Upper lobe of left lung (tissue), 6 donors: Measurements from ENCODE around the gene FH. TPM values are rescaled to one million over a fixed set of nuclear protein-coding genes. Genes with fewer than 3 reads are reported as not detected.

ENCODE experiments used
- ATAC-seq, 2 donors: fragments of 200-7000 bp; cut with Tn5 transposase; one replicate each; pipeline ENCODE4 v1.9.1; 2022; ENCODE audit warnings: mild to moderate bottlenecking in 2 of 2, moderate library complexity in 2 of 2; ENCODE audit not compliant: low FRiP score in 2 of 2
- DNase-seq, 2 donors: peaks; one replicate each; pipeline ENCODE4 v3.0.0-alpha.2; 2019 to 2020
- H3K27ac ChIP-seq, 4 donors: fragments of 200-600 bp; sonication (generic); one replicate each; pipeline ENCODE4 v1.5.1; 2016 to 2019
- H3K27me3 ChIP-seq, 4 donors: fragments of 200-600 bp; sonication (generic); one replicate each; pipeline ENCODE4 v1.5.1; 2017 to 2019
- H3K36me3 ChIP-seq, 4 donors: fragments of 200-600 bp; sonication (generic); one replicate each; pipeline ENCODE4 v1.5.1; 2016 to 2019
- H3K4me1 ChIP-seq, 4 donors: fragments of 200-600 bp; sonication (generic); one replicate each; pipeline ENCODE4 v1.5.1; 2018 to 2019
- H3K4me3 ChIP-seq, 4 donors: fragments of 200-600 bp; sonication (generic); one replicate each; pipeline ENCODE4 v1.5.1; 2017 to 2019; ENCODE audit warnings: mild to moderate bottlenecking in 2 of 4, moderate library complexity in 1 of 4
- H3K9me3 ChIP-seq, 4 donors: fragments of 200-600 bp; sonication (generic); one replicate each; pipeline ENCODE4 v1.5.1; 2018 to 2019
- CTCF ChIP-seq, 6 experiments: fragments of 450-650 bp in 4 of 6; fragments of 200-600 bp in 2 of 6; sonication (generic) in 2 of 6; IDR thresholded peaks; one replicate each; pipeline ENCODE4 v1.5.1; 2016 to 2019; ENCODE audit warnings: antibody characterized with exemption in 6 of 6
- EP300 ChIP-seq, 4 donors: sonication (generic); formaldehyde crosslinking; IDR thresholded peaks; one replicate each; pipeline ENCODE4 v1.5.1; 2017; ENCODE audit warnings: antibody characterized with exemption in 4 of 4, control low read depth in 2 of 4
- POLR2A ChIP-seq, 4 donors: fragments of 450-650 bp; IDR thresholded peaks; one replicate each; pipeline ENCODE4 v1.5.1; 2016 to 2017; ENCODE audit warnings: antibody characterized with exemption in 4 of 4, mild to moderate bottlenecking in 2 of 4
- POLR2AphosphoS5 ChIP-seq, 2 donors: sonication (generic); formaldehyde crosslinking; IDR thresholded peaks; one replicate each; pipeline ENCODE4 v1.5.1; 2017; ENCODE audit warnings: antibody characterized with exemption in 2 of 2
- WGBS, 2 donors: methylation state at CpG; one replicate each; pipeline ENCODE4 v1.1.5; 2017 to 2018; 5-methylcytosine and 5-hydroxymethylcytosine counted together
- total RNA-seq, 6 donors: library from RNA; depleted of rRNA in 4 of 6; stranded (reverse); fragments of >200 nt in 4 of 6; gene quantifications; one replicate each; pipeline versions ENCODE4 v1.1.0 to v1.2.1, GENCODE V29; 2016 to 2021
- donor health status: DM: no; HTN: no; CAD: no; lungs with moderate emphysema.
- donor health status: DM: no; HTN: yes; CAD: no; lungs with severe emphysema.

FH gene
- total RNA-seq, 6 donors from 2014 or later, result 13.0 to 46.7 (median 37.6) TPM

- no peak overlapping the region for H3K27ac ChIP-seq
- ATAC-seq, result no peak
- WGBS, 2 donors, result 88 to 92% methylated on average over 2 of the region's 2 CpGs
Observed at GRCh38 chr1:241521718-241522117, 2.2 kb upstream of the FH start.

GRCh38 chr1:241520080-241520465, 518 bp upstream of the FH start:
- Histone ChIP-seq H3K36me3 (peaks cover 0 to 9% (median 2%) of the 10 kb centered on the region in 4 donors), H3K27ac (peak overlapping the region; percentile 58 to 89 (median 87)), H3K9me3 (no peaks in the 10 kb centered on the region), H3K27me3 (no peaks in the 10 kb centered on the region), H3K4me1 (peaks cover 5 to 15% (median 13%) of the 10 kb centered on the region in 4 donors), H3K4me3 (peak overlapping the region in 3 of 4 donors; percentile 62 to 97 (median 76))
- TF ChIP-seq POLR2A (IDR thresholded peaks at IDR 0.05), result no peak
- no peak for TF ChIP-seq EP300 (IDR thresholded peaks at IDR 0.05)
- TF ChIP-seq POLR2AphosphoS5 (IDR thresholded peaks at IDR 0.05), result no peak
- no peak for TF ChIP-seq CTCF (IDR thresholded peaks at IDR 0.05)
- 19 to 21% methylated on average over 6 of the region's 6 CpGs for WGBS, 2 donors
- ATAC-seq (no peak), DNase-seq (no peak)

More at GRCh38 chr1:241521718-241522117, 2.2 kb upstream of the FH start:
- no peak for DNase-seq
- no peaks in the 10 kb centered on the region for H3K36me3 ChIP-seq
- no peaks in the 10 kb centered on the region for H3K27me3 ChIP-seq
- H3K9me3 ChIP-seq, result no peaks in the 10 kb centered on the region
- peaks cover 5 to 15% (median 13%) of the 10 kb centered on the region in 4 donors for H3K4me1 ChIP-seq
- H3K4me3 ChIP-seq, result no peak overlapping the region
- TF ChIP-seq CTCF (IDR thresholded peaks at IDR 0.05), result no peak
- TF ChIP-seq EP300 (IDR thresholded peaks at IDR 0.05), result no peak
- no peak for TF ChIP-seq POLR2A (IDR thresholded peaks at IDR 0.05)
- TF ChIP-seq POLR2AphosphoS5 (IDR thresholded peaks at IDR 0.05), result no peak

GRCh38 chr1:241518476-241519307, 863 bp downstream of the FH start:
- DNase-seq, result peak in 1 of 2 donors; percentile 25
- Histone ChIP-seq H3K9me3 (no peaks in the 10 kb centered on the region), H3K27me3 (no peaks in the 10 kb centered on the region), H3K27ac (peak overlapping the region; percentile 86 to 91 (median 88)), H3K36me3 (peaks cover 0 to 14% (median 2%) of the 10 kb centered on the region in 4 donors), H3K4me3 (peak overlapping the region; percentile 62 to 97 (median 78)), H3K4me1 (peaks cover 5 to 15% (median 13%) of the 10 kb centered on the region in 4 donors)
- peak; percentile 27 to 74 for ATAC-seq
- no peak for TF ChIP-seq EP300 (IDR thresholded peaks at IDR 0.05)
- no peak for TF ChIP-seq POLR2A (IDR thresholded peaks at IDR 0.05)
- TF ChIP-seq CTCF (IDR thresholded peaks at IDR 0.05), result no peak
- TF ChIP-seq POLR2AphosphoS5 (IDR thresholded peaks at IDR 0.05), result no peak
- WGBS, 2 donors, result 6 to 9% methylated on average over 16 to 21 of the region's 28 CpGs

GRCh38 chr1:241513378-241513777, 6.2 kb downstream of the FH start:
- ATAC-seq (no peak), DNase-seq (no peak)
- no peaks in the 10 kb centered on the region for H3K27me3 ChIP-seq
- 86 to 89% methylated on average over 5 of the region's 5 CpGs for WGBS, 2 donors
- H3K36me3 ChIP-seq, result peaks cover 22 to 60% (median 29%) of the 10 kb centered on the region in 4 donors
- no peaks in the 10 kb centered on the region for H3K9me3 ChIP-seq
- TF ChIP-seq CTCF (IDR thresholded peaks at IDR 0.05) (no peak), POLR2AphosphoS5 (IDR thresholded peaks at IDR 0.05) (no peak), EP300 (IDR thresholded peaks at IDR 0.05) (no peak), POLR2A (IDR thresholded peaks at IDR 0.05) (no peak)
- H3K27ac ChIP-seq, result no peak overlapping the region
- peaks cover under 1 to 8% (median 6%) of the 10 kb centered on the region in 4 donors for H3K4me1 ChIP-seq
- H3K4me3 ChIP-seq, result no peak overlapping the region
